Measurements from ENCODE around the gene SOX5.

Gene SOX5

DNA sequence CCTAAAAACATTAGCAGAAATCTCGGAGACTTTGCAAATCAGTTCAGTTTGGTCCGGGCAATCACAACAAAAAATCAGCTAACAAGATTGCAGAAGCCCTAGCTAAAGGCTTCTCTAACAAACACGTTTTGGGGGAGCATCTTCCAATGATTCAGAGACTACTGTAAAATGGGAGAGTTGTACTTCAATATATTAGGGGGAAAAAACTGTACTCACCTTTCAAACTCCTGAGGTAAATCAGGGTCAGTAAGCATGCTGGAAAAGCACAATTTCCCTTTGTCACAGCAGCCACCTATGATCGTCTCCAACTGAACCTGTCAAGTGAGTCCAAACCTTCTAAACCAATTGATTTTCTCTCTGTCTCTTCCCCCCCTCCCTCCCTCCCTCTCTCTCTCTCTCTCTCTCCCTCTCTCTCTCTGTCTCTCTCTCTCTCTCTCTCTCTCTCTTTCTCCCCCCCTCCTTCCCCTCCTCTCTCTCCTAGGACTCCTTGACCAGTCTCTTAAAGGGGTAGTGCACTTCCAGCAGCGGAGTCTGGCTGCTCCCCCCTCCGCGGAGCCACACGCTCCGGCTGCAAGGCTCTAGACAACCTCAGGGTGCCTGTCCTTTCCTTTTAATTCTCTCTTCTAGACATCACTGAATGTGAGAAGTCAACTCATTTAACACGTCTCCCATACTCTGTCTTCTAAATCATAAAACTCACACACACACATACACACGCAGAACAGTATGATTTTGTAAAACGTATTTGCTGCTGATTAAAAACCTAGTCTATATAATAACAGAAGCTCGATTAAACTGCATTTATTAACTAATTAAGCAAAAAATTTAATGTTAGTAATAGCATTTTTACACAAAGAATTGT, at the start of gene SOX5:
TSS of gene SOX5 (minus strand) at position 323 of the 862 bp plus-strand sequence. CDS start at position 254, 69 bp downstream.
- DNase-seq (ENCODE audit: low read depth): peak; percentile 69

DNA sequence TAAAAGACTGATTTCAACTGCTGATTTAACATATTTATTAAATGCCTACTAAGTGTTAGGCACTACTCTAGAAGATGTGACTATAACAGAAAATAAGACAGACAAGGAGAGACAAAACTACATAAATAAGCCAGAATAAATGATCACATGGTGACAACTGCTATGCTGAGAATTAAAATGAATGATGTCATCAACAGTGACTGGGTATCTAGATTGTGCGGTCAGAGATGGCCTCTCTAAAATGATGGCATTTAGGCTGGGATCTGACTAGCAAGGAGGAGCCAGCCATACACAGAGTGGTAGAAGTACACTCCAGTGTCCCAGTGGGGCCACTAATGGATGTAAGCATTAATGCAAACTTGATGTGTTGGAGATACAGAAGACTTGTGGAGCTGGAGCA, 37.6 kb upstream of the SOX5 start:
- no peak for DNase-seq (ENCODE audit: low read depth)

GRCh38 chr12:23980826-23981225, 31.4 kb upstream of the SOX5 start:
- no peak for DNase-seq (ENCODE audit: low read depth)

- no peak for DNase-seq (ENCODE audit: low read depth)
Observed at GRCh38 chr12:23964812-23965211, 15.3 kb upstream of the SOX5 start.

DNA sequence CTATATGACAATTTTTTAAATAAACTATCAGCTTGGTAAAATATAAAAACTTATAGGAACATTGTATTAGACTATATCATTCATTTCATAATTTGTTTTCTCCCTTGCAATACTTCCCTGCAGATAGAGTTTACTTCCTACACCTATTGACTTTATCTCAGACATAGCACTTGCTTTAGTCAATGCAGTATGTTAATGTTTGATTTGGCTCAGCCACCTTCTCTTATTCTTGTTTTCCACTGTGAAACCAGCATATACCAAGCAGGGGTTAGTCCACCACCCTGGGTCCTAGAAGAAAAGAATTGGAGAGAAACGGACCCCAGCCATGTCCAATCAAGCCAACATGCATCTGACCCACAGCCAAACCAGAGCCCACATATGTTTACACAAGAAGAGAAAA, 10.4 kb upstream of the SOX5 start:
- no peak for DNase-seq (ENCODE audit: low read depth)

- peak; percentile 19 for DNase-seq (ENCODE audit: low read depth)
Observed at GRCh38 chr12:23954332-23954731, 4.9 kb upstream of the SOX5 start.

DNA sequence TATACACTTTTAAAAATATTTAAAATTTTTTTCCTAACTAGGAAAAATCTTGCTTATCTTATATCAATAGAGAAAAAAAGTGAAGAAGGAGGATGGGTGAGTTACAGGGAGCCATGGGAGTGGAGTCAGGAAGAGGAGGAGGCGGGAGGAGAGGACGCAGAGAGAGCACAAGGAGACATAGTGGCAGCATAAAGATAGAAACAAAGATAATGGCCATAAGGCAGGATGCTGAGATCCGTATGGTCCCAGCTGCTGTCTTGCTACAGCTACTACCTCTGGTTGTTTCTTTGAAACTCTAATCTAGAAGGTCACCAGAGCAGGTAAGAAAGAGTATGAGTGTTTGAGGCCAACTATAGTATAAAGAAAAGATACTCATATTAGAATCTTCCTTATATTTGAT, 2.6 kb upstream of the SOX5 start:
- no peak for DNase-seq (ENCODE audit: low read depth)

- peak; percentile 11 for DNase-seq (ENCODE audit: low read depth)
Observed at GRCh38 chr12:23950775-23951451, 1.4 kb upstream of the SOX5 start.

GRCh38 chr12:23950210-23950774, 822 bp upstream of the SOX5 start:
- DNase-seq (ENCODE audit: low read depth): peak; percentile 31

DNA sequence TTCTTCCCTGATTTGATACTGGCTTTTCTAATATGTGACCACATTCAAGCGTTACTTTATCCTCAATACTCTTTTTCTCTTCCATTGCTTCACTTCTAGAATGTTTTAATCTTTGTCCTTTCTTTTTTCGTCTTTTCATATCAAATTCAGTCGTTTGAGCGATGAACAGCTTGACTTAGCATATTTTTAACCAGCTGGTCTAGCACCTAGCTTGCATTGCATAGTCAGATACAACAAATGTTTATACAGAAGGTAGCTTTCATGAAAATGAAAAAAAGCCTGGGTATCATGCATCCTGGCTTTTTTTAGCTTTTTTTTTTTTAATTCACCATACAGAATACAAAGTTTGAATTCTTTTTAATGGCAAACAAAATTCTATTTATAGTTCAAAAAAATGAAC, 1.2 kb downstream of the SOX5 start:
- no peak for DNase-seq (ENCODE audit: low read depth)

- DNase-seq (ENCODE audit: low read depth): no peak
Observed at GRCh38 chr12:23947395-23947794, 2.1 kb downstream of the SOX5 start.

DNA sequence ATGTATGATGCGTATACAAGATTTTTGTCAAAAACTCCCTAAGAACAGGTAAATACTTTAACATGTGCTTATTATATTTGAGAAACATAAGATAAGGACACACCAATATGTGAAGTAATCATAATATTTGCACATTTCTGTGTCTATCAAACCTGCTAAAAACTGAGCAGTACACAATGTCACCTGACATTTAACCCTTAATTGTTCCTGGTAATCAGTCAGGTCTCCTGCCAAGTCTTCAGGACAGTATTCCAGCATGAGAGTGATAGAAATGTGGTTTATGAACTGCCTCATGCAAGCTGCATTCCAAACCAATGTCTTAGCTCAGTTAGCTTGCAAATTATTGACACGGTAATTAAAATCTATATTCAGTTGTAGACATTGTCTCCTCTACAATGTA, 4.2 kb downstream of the SOX5 start:
- no peak for DNase-seq (ENCODE audit: low read depth)

DNA sequence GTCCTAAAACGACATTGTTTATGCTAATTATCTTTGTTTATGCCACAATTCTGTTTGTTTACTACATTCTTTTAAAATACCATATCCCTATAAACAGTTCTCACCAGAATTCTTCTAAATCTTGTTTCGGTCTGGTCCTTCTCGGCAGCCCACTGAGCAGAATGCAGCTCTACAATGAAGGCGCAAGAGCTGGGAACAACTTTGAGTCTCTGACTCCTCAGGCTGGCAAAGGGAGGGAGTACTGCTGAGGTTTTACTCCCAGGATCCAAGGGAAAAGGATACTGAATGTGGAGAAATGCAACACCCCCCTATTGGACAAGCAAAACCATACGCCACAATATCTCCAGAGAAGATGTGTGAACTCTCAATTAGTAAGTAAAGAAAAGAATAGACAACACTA, 5.4 kb downstream of the SOX5 start:
- DNase-seq (ENCODE audit: low read depth): no peak

- no peak for DNase-seq (ENCODE audit: low read depth)
Observed at GRCh38 chr12:23942841-23943240, 6.6 kb downstream of the SOX5 start.

DNA sequence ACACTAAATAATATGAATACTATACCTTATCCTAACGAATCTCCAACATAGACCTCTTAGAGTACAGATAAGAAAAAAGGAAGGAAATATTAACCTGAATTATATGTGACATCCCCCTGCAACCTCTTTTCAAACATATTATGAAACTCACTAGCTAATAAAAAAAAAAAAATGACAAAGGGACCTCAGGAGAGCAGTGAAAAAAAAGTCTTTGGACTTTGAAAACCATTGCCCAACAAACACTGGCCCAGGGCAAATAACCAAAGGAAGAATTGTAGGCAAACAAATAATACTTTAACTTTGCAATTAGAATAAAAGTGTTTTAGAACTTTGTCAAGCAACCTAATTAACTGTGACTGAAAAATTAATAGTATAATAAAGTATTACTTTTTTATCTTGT, 7.7 kb downstream of the SOX5 start:
- DNase-seq (ENCODE audit: low read depth): no peak

DNA sequence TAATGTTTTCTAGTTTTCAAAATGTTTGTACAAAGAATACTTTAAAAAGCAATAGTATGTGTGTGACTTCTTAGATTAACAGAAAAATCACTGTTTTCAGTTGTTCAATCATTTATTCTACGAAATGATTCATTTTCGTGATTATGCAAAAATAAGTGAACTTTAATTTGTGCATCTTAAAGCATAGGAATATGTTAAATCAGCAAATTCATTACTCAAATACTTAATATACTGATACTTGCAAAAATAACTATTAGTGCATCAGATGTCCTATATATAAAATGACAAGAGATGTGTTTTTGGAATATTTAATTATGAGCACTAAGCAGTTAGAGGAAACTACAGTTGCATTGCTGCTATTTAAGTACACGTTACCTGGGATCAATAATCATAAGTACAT, 11.0 kb downstream of the SOX5 start:
- no peak for DNase-seq (ENCODE audit: low read depth)

GRCh38 chr12:23931176-23931575, 18.3 kb downstream of the SOX5 start:
- no peak for DNase-seq (ENCODE audit: low read depth)

DNA sequence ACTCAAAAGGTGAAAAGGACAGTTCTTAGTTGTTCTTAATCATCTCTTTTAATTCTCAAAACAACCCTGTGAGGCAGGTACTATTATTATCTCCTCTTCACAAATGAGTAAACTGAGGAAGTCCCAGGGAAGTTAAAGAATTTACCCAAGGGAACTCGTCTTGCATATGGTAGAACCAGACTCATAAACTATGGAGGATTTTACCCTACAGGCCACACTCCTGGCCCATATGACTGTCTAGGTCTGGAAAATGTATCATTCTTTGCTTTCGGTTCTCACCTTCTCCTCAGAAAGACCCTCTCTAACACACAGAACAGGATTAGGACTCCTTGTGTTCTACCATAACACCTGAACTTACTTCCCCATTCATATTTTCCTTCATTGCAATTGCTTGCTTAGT, 18.9 kb downstream of the SOX5 start:
- no peak for DNase-seq (ENCODE audit: low read depth)

- no peak for DNase-seq (ENCODE audit: low read depth)
Observed at GRCh38 chr12:23929906-23930305, 19.6 kb downstream of the SOX5 start.

DNA sequence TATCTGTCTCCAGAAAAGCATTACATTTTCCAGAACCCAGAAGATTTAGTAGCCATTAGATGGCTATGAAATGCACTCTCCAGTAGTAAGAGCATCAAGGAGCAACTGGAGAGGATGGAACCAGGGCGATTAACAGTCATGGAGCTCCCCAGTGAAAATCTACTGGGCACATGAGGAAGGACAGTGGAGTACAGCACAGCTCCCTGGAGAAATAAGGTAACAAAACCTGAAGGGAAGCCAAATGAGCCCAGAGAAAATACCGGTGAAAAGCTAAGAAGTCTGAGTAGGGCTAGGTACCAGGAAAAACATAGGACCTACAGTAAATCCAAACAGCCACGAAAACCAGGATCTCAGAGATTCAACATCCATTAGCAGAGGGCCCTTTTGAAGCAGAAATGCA, 21.6 kb downstream of the SOX5 start:
- DNase-seq (ENCODE audit: low read depth): no peak

- no peak for DNase-seq (ENCODE audit: low read depth)
Observed at GRCh38 chr12:23921099-23921856, 28.2 kb downstream of the SOX5 start.

- no peak for DNase-seq (ENCODE audit: low read depth)
Observed at GRCh38 chr12:23911574-23911973, 37.9 kb downstream of the SOX5 start.

DNA sequence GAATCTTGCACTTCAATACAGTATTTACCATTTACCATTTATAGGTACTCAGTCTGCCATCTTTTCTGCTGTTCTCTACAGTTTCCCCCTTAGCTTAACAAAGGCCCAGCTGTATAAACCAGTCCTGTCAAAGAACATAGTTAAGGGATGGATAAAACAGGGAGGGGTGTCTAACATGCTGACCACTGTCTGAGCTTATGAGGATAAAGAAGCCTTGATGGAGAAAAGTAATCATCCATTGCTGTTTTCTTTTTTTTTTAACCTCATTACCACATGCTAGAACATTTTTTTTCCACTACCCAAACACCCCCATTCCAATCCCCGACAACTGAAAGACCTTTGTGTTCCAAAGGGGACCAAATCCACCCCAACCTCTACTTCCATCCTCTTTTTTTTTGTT, 39.9 kb downstream of the SOX5 start:
- no peak for DNase-seq (ENCODE audit: low read depth)
